Measurements from ENCODE around the gene CPSF7. TPM values are rescaled to one million over a fixed set of nuclear protein-coding genes. Genes with fewer than 3 reads are reported as not detected.

CPSF7 gene
- total and polyA plus RNA-seq, 2 experiments from 2014 or later, result 27.5 to 39.6 TPM

DNA sequence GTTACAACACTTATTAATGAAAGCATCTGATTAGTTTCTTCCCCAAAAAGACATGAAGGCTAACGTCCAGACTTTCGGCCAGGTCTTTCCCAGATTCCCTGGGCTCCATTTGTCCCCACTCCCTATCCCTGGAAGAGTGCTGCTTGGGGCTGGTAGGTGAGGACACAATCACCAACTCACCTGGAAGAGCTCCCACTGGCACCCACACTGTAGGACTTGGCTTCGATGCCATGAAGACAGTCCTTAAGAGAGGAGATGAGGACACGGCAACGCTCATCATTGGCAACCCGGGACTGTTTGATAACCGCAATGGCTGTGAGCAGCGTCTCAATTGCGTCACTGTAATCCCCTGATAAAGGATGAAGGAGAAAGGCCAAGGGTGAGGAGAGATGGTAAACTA is 18.2 kb downstream of the CPSF7 start:
- no peaks in the 10 kb centered on the region for H3K27me3 ChIP-seq
- no peaks in the 10 kb centered on the region for H3K36me3 ChIP-seq (replicated peaks; ENCODE audit: insufficient read depth, low read depth)
- peaks cover under 1% of the 10 kb centered on the region for H4K20me1 ChIP-seq (ENCODE audit: insufficient read depth, poor library complexity, severe bottlenecking)
- WGBS (ENCODE audit: low lambda C conversion rate, missing lambda C conversion rate), result 83% methylated on average over 9 of the region's 9 CpGs
- no peak overlapping the region for H2AFZ ChIP-seq
- TF ChIP-seq EZH2 (IDR thresholded peaks at IDR 0.05; ENCODE audit: borderline replicate concordance) (no peak), EZH2phosphoT487 (IDR thresholded peaks at IDR 0.05; ENCODE audit: low read depth, severe bottlenecking, unreplicated experiment) (no peak)
- TF ChIP-seq, protein P1, sequence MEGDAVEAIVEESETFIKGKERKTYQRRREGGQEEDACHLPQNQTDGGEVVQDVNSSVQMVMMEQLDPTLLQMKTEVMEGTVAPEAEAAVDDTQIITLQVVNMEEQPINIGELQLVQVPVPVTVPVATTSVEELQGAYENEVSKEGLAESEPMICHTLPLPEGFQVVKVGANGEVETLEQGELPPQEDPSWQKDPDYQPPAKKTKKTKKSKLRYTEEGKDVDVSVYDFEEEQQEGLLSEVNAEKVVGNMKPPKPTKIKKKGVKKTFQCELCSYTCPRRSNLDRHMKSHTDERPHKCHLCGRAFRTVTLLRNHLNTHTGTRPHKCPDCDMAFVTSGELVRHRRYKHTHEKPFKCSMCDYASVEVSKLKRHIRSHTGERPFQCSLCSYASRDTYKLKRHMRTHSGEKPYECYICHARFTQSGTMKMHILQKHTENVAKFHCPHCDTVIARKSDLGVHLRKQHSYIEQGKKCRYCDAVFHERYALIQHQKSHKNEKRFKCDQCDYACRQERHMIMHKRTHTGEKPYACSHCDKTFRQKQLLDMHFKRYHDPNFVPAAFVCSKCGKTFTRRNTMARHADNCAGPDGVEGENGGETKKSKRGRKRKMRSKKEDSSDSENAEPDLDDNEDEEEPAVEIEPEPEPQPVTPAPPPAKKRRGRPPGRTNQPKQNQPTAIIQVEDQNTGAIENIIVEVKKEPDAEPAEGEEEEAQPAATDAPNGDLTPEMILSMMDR (IDR thresholded peaks at IDR 0.05; ENCODE audit: poor library complexity), result no peak
- no peak overlapping the region for H3K4me2 ChIP-seq
- H3K27ac ChIP-seq, result no peak overlapping the region
- H3K4me3 ChIP-seq, result no peak overlapping the region
- no peaks in the 10 kb centered on the region for H3K4me1 ChIP-seq (ENCODE audit: insufficient read depth)
- DNase-seq (ENCODE audit: low spot score), result no peak
- H3K79me2 ChIP-seq, result peaks cover 8% of the 10 kb centered on the region
- H3K9me2 ChIP-seq (replicated peaks; ENCODE audit: insufficient read depth), result no peaks in the 10 kb centered on the region
- no peaks in the 10 kb centered on the region for H3K9me3 ChIP-seq (ENCODE audit: low read depth)

DNA sequence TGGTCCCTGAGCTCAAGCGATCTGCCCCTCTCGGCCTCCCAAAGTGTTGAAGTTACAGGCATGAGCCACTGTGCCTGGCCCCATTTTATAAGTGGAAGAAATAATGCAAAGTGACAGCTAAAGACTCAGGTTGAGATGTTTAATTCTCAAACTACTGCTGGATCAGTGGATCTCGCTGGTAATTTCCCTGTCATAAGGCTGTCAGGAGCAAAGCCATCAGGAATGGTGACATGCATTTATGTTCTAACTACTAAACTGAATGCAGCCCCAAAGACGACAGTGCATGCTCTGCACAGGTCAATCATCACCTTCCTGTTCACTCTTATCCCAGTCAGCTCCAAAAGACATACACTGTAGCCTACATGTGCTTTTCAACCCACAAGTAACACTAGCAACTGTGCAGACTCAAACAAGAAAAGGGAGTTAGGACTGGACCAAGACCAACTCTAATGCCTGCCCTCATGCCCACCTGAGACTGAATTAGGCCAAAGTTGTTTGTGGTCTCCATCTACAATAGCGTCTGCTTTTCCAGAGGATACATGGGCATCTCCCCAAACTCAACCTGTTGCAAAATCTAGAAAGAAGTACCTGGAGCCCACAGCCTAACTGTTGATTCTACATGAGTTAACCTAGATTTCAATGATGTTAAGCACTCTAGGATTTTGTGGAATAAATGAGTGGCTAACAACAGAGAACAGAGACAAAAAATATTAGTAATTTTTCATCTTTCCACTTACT is 22.6 kb downstream of the CPSF7 start:
- no peak overlapping the region for H3K4me3 ChIP-seq
- no peaks in the 10 kb centered on the region for H3K9me2 ChIP-seq (replicated peaks; ENCODE audit: insufficient read depth)
- 97% methylated on average over 5 of the region's 5 CpGs for WGBS (ENCODE audit: low lambda C conversion rate, missing lambda C conversion rate)
- no peaks in the 10 kb centered on the region for H3K36me3 ChIP-seq (replicated peaks; ENCODE audit: insufficient read depth, low read depth)
- peaks cover 4% of the 10 kb centered on the region for H3K79me2 ChIP-seq
- TF ChIP-seq, protein P1 (IDR thresholded peaks at IDR 0.05; ENCODE audit: poor library complexity), result no peak
- TF ChIP-seq EZH2phosphoT487 (IDR thresholded peaks at IDR 0.05; ENCODE audit: low read depth, severe bottlenecking, unreplicated experiment), result no peak
- no peak for TF ChIP-seq EZH2 (IDR thresholded peaks at IDR 0.05; ENCODE audit: borderline replicate concordance)
- H4K20me1 ChIP-seq (ENCODE audit: insufficient read depth, poor library complexity, severe bottlenecking), result no peaks in the 10 kb centered on the region
- no peak overlapping the region for H3K27ac ChIP-seq
- H2AFZ ChIP-seq, result no peak overlapping the region
- H3K9me3 ChIP-seq (ENCODE audit: low read depth), result no peaks in the 10 kb centered on the region
- no peaks in the 10 kb centered on the region for H3K27me3 ChIP-seq
- H3K4me1 ChIP-seq (ENCODE audit: insufficient read depth), result no peaks in the 10 kb centered on the region
- DNase-seq (ENCODE audit: low spot score), result no peak
- no peak overlapping the region for H3K4me2 ChIP-seq

DNA sequence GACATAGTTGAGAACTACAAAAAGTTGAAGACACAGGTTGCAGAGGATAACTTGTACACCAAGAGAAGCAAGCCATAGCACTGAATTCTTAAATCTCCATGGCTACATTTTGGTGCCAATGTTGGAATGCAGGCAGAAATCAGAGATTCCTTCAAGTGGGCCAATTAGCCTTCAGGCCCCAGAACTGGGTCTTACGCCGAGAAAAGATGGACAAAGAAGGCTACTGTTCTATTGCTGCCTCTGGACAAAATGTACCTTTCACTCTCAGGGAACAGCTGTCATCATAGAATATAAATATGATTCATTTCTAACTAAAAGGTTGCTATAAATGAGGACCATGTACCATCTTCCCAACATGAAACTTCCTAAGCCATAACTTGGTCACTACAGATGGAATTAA is 23.7 kb downstream of the CPSF7 start:
- 95% methylated on average over 2 of the region's 2 CpGs for WGBS (ENCODE audit: low lambda C conversion rate, missing lambda C conversion rate)
- DNase-seq (ENCODE audit: low spot score), result no peak
- H3K36me3 ChIP-seq (replicated peaks; ENCODE audit: insufficient read depth, low read depth), result no peaks in the 10 kb centered on the region

More for the DNA sequence above, 23.7 kb downstream of the CPSF7 start:
- Histone ChIP-seq H3K27me3 (no peaks in the 10 kb centered on the region), H3K9me2 (replicated peaks; ENCODE audit: insufficient read depth) (no peaks in the 10 kb centered on the region), H3K9me3 (ENCODE audit: low read depth) (no peaks in the 10 kb centered on the region), H4K20me1 (ENCODE audit: insufficient read depth, poor library complexity, severe bottlenecking) (no peaks in the 10 kb centered on the region), H3K4me1 (ENCODE audit: insufficient read depth) (no peaks in the 10 kb centered on the region), H3K4me3 (no peak overlapping the region), H2AFZ (no peak overlapping the region), H3K79me2 (peaks cover 4% of the 10 kb centered on the region), H3K27ac (no peak overlapping the region), H3K4me2 (no peak overlapping the region)
- no peak for TF ChIP-seq EZH2phosphoT487 (IDR thresholded peaks at IDR 0.05; ENCODE audit: low read depth, severe bottlenecking, unreplicated experiment)
- TF ChIP-seq, protein P1 (IDR thresholded peaks at IDR 0.05; ENCODE audit: poor library complexity), result no peak
- no peak for TF ChIP-seq EZH2 (IDR thresholded peaks at IDR 0.05; ENCODE audit: borderline replicate concordance)

Data from hepatocyte (in vitro differentiated cells).